Effector memory CD8-positive, alpha-beta T cell (primary cell): ENCODE measurements around the gene MRGPRX1.
"Not testable (repeated sequence)": the region's sequence is repeated elsewhere in the genome, so short reads cannot be mapped to it uniquely, and the experiment has no call there.

ENCODE experiments used
- ATAC-seq: fragments of 150-1000 bp; cut with Tn5 transposase; replicated peaks from 2 replicates; pipeline ENCODE4 v1.10.0; 2021; ENCODE audit warnings: mild to moderate bottlenecking, moderate library complexity
- DNase-seq, 3 experiments: peaks; one replicate each; pipeline ENCODE4 v3.0.0; 2021
- H3K27ac Mint-ChIP-seq, 2 donors: one replicate each; pipeline ENCODE4 v1.8.0; 2022; ENCODE audit warnings: mild to moderate bottlenecking in 2 of 2, mixed read lengths in 2 of 2, moderate library complexity in 2 of 2
- H3K27me3 Mint-ChIP-seq, 2 donors: one replicate each; pipeline ENCODE4 v1.8.0; 2022; ENCODE audit warnings: mixed read lengths in 2 of 2
- H3K36me3 Mint-ChIP-seq: one replicate; pipeline ENCODE4 v1.8.0; 2022; ENCODE audit warnings: mild to moderate bottlenecking, moderate library complexity, mixed read lengths; ENCODE audit not compliant: insufficient read depth
- H3K4me1 Mint-ChIP-seq, 2 donors: one replicate each; pipeline ENCODE4 v1.8.0; 2022; ENCODE audit warnings: low read depth in 2 of 2, mixed read lengths in 2 of 2
- H3K4me3 Mint-ChIP-seq, 2 donors: one replicate each; pipeline ENCODE4 v1.8.0; 2022; ENCODE audit warnings: mild to moderate bottlenecking in 2 of 2, mixed read lengths in 2 of 2, moderate library complexity in 2 of 2
- H3K9me3 Mint-ChIP-seq, 2 donors: one replicate each; pipeline ENCODE4 v1.8.0; 2022; ENCODE audit warnings: mixed read lengths in 2 of 2
- total RNA-seq, 9 experiments: gene quantifications; one replicate each; lab custom pipeline; 2026; lab: John Stamatoyannopoulos, UW

MRGPRX1 gene
- 0 reads per million in 9 experiments for total RNA-seq

DNA sequence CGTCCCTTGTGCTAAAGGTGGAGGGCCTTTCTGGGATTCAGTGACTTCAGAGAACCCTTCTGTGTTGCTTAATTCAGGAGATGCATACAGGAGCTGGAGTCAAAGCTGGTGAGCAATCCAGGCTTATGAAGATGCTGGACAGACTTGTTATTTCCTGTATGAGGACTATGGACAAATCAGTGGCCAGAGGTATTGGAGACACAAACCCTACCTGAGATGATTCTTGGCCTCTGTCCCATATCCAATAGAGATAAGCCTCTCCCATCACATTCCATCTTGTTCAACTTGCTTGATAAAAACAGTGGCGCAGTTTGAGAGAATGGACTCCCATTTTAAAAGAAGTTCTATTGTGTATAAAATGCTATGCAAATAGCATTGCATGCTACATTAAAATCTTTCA lies at the start of gene MRGPRX1:
Gene MRGPRX1 (minus strand): TSS at position 101 of the 400 bp plus-strand sequence. CDS start 4,630 bp downstream, outside the sequence.
- H3K4me1 Mint-ChIP-seq: no peaks in the 10 kb centered on the region
- DNase-seq (no peak), ATAC-seq (no peak)
- H3K27ac Mint-ChIP-seq: no peak within 1 kb of the TSS
- H3K4me3 Mint-ChIP-seq: no peak within 1 kb of the TSS
- no peaks in the 10 kb centered on the region for H3K36me3 Mint-ChIP-seq
- peaks cover 13 to 27% of the 10 kb centered on the region in 2 donors for H3K27me3 Mint-ChIP-seq
- H3K9me3 Mint-ChIP-seq: no peaks in the 10 kb centered on the region

DNA sequence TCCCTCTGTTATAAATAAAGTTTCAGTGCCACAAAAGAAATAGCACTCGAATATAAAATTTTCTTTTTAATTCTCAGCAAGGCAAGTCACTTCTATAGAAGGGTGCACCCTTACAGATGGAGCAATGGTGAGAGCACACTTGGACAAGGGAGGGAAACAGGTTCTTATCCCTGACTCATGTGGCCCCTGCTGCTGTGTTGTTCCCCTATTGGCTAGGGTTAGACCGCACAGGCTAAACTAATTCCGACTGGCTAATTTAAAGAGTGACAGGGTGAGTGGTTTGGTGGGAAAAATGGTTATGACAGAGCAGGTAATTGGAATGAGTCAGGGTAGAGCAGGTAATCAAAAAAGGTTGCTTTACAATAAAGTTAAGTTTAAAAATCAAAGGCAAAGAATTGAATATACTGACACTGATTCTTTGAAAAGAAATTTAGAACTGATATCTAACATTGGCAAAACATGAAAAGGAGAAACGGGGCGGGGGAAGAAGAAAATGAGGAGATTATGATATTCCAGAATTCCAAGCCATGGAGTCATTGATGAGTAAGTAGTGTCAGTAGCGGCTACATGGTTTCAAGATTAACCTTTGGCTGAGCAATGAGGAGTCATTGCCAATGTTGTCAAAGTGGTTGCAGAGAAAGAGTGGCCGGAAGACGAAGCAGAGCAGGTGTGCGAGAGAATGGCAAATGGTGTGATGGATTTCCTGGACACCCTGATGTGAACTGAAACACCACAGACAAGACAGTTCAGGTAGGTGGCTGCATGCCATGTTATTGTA lies 48.4 kb upstream of the MRGPRX1 start:
- H3K4me1 Mint-ChIP-seq: no peaks in the 10 kb centered on the region
- no peaks in the 10 kb centered on the region for H3K9me3 Mint-ChIP-seq
- H3K4me3 Mint-ChIP-seq: no peak overlapping the region
- DNase-seq (no peak), ATAC-seq (no peak)
- H3K36me3 Mint-ChIP-seq: no peaks in the 10 kb centered on the region
- H3K27ac Mint-ChIP-seq: no peak overlapping the region
- H3K27me3 Mint-ChIP-seq: peaks cover 38 to 61% of the 10 kb centered on the region in 2 donors

DNA sequence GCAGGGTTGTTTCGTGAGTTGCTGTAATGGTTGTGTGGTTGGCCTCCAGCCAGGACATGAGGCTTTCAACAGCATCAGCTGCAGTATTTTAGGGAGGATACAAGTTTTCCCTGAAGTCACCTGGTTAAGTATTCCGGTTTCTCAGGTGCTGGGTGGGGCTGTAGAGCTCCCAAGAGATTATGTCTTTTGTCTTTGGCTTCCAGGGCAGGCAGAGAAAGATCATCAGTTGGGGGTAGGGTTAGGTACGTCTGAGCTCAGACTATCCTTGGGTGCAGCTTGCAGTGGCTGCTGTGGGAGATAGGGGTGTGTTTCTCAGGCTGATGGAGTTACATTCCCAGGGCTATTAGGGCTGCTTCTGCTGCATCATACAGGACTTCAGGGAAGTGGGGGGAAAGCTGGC lies 47.5 kb upstream of the MRGPRX1 start:
- no peak for ATAC-seq
- H3K27me3 Mint-ChIP-seq: peaks cover 43 to 63% of the 10 kb centered on the region in 2 donors
- H3K4me1 Mint-ChIP-seq: no peaks in the 10 kb centered on the region
- H3K9me3 Mint-ChIP-seq: no peaks in the 10 kb centered on the region
- no peaks in the 10 kb centered on the region for H3K36me3 Mint-ChIP-seq
- H3K27ac Mint-ChIP-seq: no peak overlapping the region
- no peak overlapping the region for H3K4me3 Mint-ChIP-seq
- no peak for DNase-seq

DNA sequence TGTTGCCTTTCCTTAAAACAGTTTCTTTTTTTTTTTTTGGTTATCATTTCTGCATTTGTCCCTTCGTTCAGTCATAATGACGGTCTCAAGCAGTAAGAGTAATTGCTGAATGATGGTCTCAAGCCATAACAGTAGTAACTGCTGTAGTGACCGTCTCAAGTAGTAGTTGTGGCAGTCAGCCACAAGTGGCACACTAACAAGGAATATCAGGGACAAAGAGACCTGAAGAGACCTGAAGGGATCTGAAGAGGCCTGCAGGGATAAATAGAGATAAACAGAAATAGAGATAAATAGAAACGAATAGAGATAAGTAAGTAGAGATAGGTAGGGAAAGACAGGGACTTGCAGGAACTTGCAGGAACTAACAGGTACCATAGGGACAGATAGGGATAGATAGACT lies 42.7 kb upstream of the MRGPRX1 start:
- H3K4me3 Mint-ChIP-seq: no peak overlapping the region
- H3K36me3 Mint-ChIP-seq: no peaks in the 10 kb centered on the region
- no peak for DNase-seq
- H3K27me3 Mint-ChIP-seq: peaks cover 30 to 58% of the 10 kb centered on the region in 2 donors
- no peak overlapping the region for H3K27ac Mint-ChIP-seq
- peaks cover 0 to 8% of the 10 kb centered on the region in 2 donors for H3K9me3 Mint-ChIP-seq
- no peaks in the 10 kb centered on the region for H3K4me1 Mint-ChIP-seq
- ATAC-seq: no peak

DNA sequence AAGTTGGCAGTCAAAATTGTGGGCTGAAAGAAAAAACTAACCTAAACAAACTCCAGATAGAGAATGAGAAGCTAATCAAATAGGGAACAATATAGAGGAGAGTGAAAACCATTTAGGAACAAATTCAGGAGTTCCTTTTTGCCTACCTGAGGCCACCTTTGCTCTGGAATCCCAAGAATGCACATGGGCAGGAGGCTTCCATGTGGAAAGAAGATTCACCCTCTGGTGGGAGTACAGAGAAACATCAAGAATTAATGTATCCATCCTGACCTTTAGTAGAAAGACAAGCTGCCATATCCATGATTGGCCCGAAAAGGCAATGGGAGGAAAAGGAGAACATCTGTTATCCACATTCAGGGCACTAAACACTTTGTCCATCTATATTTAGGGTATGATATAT lies 35.0 kb upstream of the MRGPRX1 start:
- no peak overlapping the region for H3K4me3 Mint-ChIP-seq
- no peaks in the 10 kb centered on the region for H3K9me3 Mint-ChIP-seq
- no peak overlapping the region for H3K27ac Mint-ChIP-seq
- DNase-seq (no peak), ATAC-seq (no peak)
- H3K27me3 Mint-ChIP-seq: peaks cover 21 to 30% of the 10 kb centered on the region in 2 donors
- no peaks in the 10 kb centered on the region for H3K36me3 Mint-ChIP-seq
- no peaks in the 10 kb centered on the region for H3K4me1 Mint-ChIP-seq

DNA sequence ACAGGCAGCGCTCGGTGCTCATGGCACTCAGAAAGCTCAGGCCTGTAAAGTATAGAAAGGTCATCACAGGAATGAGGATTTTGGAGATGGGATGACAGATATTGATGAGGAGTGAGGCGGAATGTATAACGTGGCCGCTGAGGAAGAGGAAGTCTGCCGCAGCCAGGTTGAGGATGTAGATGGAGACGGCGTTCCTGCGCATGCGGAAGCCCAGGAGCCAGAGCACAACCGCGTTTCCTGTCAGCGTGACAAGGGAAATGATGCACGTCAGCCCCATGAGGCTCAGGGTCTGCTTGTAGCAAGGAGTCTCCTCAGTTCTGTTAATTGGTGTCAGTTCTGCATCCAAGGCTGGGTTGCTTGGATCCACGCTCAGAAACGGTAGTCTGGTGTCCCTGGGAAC lies 33.1 kb upstream of the MRGPRX1 start:
- H3K27ac Mint-ChIP-seq: no peak overlapping the region
- H3K36me3 Mint-ChIP-seq: no peaks in the 10 kb centered on the region
- DNase-seq (no peak), ATAC-seq (no peak)
- no peaks in the 10 kb centered on the region for H3K9me3 Mint-ChIP-seq
- H3K4me3 Mint-ChIP-seq: no peak overlapping the region
- peaks cover 26 to 36% of the 10 kb centered on the region in 2 donors for H3K27me3 Mint-ChIP-seq
- H3K4me1 Mint-ChIP-seq: no peaks in the 10 kb centered on the region

DNA sequence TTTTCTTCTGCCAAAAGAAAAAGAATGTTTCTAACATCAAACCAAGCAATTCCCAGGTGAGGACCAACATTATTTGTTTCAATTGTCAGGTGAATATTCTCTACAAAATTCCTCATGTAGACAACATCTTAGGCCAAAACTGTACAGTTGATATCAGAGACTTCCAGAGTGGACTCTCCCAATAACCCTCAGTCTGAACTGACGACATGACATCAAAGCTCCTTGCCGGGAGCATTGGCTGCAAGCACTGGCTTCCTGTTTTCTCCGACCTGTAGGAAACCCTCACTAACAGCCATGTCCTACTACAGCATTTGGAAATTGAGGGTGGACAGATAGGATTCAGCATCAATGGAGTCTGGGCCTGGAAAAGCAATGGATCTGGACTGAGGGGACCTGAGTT lies 30.5 kb upstream of the MRGPRX1 start:
- Mint-ChIP-seq H3K36me3 (no peaks in the 10 kb centered on the region), H3K27ac (no peak overlapping the region), H3K4me1 (no peaks in the 10 kb centered on the region), H3K4me3 (no peak overlapping the region), H3K27me3 (peaks cover 39 to 44% of the 10 kb centered on the region in 2 donors), H3K9me3 (no peaks in the 10 kb centered on the region)
- DNase-seq (no peak), ATAC-seq (no peak)

DNA sequence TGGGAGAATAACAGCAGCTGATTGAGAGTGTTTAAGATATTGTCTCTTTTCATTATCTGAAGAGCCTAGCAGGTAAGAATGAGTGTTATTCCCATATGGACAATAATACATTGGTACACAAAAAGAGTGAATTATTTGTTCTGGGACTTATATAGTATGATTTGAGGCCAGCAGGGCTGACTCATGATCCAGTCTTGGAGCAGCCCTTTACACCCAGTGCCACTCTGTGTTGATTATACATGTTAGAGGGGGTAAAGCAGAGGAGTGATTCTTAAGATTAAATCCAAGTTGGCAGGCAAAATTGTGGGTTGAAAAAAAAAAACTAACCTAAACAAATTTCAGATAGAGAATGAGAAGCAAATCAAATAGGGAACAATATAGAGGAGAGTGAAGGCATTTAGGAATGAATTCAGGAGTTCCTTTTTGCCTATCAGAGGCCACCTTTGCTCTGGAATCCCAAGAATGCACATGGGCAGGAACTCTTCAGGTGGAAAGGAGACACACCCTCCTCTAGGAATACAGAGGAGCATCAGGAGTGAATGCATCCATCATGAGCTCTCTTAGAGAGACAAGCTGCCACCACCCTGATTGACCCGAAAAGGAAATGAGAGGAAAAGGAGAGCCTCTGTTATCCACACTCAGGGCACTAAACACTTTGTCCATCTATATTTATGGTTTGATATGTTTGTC lies 19.2 kb upstream of the MRGPRX1 start:
- Mint-ChIP-seq H3K9me3 (no peaks in the 10 kb centered on the region), H3K27me3 (peaks cover 13 to 51% of the 10 kb centered on the region in 2 donors), H3K36me3 (no peaks in the 10 kb centered on the region), H3K27ac (no peak overlapping the region), H3K4me1 (no peaks in the 10 kb centered on the region), H3K4me3 (no peak overlapping the region)
- DNase-seq (no peak), ATAC-seq (no peak)

DNA sequence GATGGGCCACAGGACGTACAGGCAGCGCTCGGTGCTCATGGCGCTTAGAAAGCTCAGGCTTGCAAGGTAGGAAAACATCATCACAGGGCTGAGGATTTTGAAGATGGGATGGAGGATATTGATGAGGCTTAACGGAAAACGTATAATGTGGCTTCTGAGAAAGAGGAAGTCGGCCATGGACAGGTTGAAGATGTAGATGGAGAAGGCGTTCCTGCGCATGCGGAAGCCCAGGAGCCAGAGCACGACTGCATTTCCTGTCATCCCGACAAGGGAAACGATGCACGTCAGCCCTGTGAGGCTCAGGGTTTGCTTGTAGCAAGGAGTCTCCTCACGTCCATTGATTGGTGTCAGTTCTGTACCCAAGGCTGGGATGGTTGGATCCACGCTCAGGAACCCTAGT lies 17.4 kb upstream of the MRGPRX1 start:
- no peak for ATAC-seq
- peaks cover 18 to 57% of the 10 kb centered on the region in 2 donors for H3K27me3 Mint-ChIP-seq
- H3K27ac Mint-ChIP-seq: no peak overlapping the region
- DNase-seq: no peak
- no peaks in the 10 kb centered on the region for H3K9me3 Mint-ChIP-seq
- no peak overlapping the region for H3K4me3 Mint-ChIP-seq
- no peaks in the 10 kb centered on the region for H3K4me1 Mint-ChIP-seq
- H3K36me3 Mint-ChIP-seq: no peaks in the 10 kb centered on the region

DNA sequence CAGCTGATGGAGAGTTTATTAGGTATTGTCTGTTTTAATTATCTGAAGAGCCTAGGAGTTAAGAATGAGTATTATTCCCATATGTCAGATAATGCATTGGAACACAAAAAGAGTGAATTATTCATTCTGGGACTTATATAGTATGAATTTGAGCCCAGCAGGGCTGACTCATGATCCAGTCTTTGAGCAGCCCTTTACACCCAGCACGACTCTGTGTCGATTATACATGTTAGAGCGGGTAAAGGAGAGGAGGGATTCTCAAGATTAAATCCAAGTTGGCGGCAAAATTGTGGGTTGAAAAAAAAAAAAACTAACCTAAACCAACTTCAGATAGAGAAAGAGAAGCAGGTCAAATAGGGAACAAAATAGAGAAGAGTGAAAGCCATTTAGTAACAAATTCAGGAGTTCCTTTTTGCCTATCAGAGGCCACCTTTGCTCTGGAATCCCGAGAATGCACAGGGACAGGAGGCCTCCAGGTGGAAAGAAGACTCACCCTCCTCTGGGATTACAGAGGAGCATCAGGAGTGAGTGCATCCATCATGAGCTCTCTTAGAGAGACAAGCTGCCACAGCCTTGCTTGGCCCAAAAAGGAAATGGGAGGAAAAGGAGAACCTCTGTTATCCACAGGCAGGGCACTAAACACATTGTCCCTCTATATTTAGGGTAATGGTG lies 3.1 kb downstream of the MRGPRX1 start:
- no peak for DNase-seq
- Mint-ChIP-seq H3K27ac (no peak overlapping the region), H3K9me3 (no peaks in the 10 kb centered on the region), H3K27me3 (peaks cover 13 to 26% of the 10 kb centered on the region in 2 donors), H3K4me1 (no peaks in the 10 kb centered on the region), H3K36me3 (no peaks in the 10 kb centered on the region), H3K4me3 (no peak overlapping the region)
- ATAC-seq: no peak

DNA sequence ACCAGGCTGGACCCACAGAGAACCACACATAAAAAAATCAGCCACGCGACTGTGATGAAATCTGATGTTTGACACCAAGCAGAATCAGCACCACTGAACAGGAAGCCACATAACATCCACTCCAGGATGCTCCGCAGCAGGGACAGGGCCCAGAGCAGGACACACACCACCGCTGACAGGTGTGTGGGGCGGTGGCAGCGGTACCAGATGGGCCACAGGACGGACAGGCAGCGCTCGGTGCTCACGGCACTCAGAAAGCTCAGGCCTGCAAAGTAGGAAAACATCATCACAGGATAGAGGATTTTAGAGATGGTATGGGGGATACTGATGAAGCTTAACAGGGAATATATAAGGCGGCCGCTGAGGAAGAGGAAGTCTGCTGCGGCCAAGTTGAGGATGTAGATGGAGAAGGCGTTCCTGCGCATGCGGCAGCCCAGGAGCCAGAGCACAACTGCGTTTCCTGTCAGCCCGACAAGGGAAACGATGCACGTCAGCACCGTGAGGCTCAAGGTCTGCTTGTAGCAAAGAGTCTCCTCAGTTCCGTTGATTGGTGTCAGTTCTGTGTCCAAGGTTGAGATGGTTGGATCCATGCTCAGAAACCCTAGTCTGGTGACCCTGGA lies 4.9 kb downstream of the MRGPRX1 start:
- Mint-ChIP-seq H3K4me1 (no peaks in the 10 kb centered on the region), H3K27me3 (peaks cover 16 to 29% of the 10 kb centered on the region in 2 donors)
- ATAC-seq: no peak

DNA sequence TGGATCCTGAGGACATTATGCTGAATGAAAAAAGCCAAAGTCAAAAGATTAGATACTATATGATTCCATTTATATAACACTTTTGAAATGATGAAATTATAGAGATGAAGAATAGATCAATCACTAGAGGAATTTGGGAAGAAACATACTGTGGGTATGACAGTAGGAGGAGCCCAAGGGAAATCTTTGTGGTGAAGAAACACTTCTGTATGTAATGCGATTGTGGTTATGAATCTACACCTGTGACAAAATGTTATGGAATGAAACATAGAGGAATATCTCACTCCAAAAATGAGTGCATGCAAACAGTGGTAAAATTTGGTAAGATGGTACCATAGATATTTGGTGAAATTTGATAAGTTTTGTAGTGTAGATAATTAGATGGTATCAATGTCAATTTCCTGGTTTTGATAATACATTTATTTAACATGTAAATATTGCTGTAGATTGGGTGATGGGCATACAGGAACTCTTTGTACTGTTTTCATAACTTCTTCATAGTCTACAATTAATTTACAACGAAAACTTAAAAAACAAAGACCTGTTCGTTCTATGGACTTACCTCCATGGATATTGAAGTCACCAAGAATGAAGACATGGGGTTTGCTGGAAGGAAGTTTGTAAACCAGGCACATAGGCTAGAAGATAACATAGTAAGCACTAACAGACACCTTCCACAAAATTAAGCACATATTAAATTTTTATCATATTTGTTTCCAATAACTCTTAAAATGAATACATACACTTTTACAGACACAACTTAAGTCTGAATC lies 11.5 kb downstream of the MRGPRX1 start:
- H3K36me3 Mint-ChIP-seq: no peaks in the 10 kb centered on the region
- no peak overlapping the region for H3K27ac Mint-ChIP-seq
- DNase-seq (no peak), ATAC-seq (no peak)
- H3K4me3 Mint-ChIP-seq: no peak overlapping the region
- H3K9me3 Mint-ChIP-seq: peaks cover 1 to 6% of the 10 kb centered on the region in 2 donors
- no peaks in the 10 kb centered on the region for H3K4me1 Mint-ChIP-seq
- peaks cover 16 to 33% of the 10 kb centered on the region in 2 donors for H3K27me3 Mint-ChIP-seq

More for the DNA sequence above, 4.9 kb downstream of the MRGPRX1 start:
- H3K9me3 Mint-ChIP-seq: no peaks in the 10 kb centered on the region
- no peaks in the 10 kb centered on the region for H3K36me3 Mint-ChIP-seq
- DNase-seq: no peak
- H3K27ac Mint-ChIP-seq: no peak overlapping the region
- no peak overlapping the region for H3K4me3 Mint-ChIP-seq

DNA sequence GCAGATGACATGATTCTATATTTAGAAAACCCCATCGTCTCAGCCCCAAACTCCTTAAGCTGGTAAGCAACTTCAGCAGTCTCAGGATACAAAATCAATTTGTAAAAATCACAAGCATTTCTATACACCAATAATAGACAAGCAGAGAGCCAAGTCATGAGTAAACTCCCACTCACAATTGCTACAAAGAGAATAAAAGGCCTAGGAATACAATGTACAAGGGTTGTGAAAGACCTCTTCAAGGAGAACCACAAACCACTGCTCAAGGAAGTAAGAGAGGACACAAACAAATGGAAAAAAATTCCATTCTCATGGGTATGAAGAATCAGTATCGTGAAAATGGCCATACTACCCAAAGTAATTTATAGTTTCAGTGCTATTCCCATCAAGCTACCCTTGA lies 13.8 kb downstream of the MRGPRX1 start:
- not testable (repeated sequence) for H3K36me3 Mint-ChIP-seq, H3K4me3 Mint-ChIP-seq, DNase-seq, H3K27ac Mint-ChIP-seq, H3K4me1 Mint-ChIP-seq, ATAC-seq, H3K9me3 Mint-ChIP-seq
- H3K27me3 Mint-ChIP-seq: peaks cover 0 to 22% of the 10 kb centered on the region in 2 donors
